HepG2 (cell line): ENCODE results near the gene TCF3. TPM values are rescaled to one million over a fixed set of nuclear protein-coding genes. Genes with fewer than 3 reads are reported as not detected.

ENCODE experiments used
- FOXA3 ChIP-seq: IDR thresholded peaks from 2 replicates; pipeline ENCODE4 v1.6.1; 2016; ENCODE audit warnings: missing genetic modification reagents, missing compliant biosample characterization
- GFI1 ChIP-seq: sonication (generic); formaldehyde crosslinking; IDR thresholded peaks from 2 replicates; pipeline ENCODE4 v1.5.0; 2020; ENCODE audit warnings: missing genetic modification reagents, mild to moderate bottlenecking, borderline replicate concordance
- HMG20B ChIP-seq: conservative IDR thresholded peaks from 2 replicates; pipeline ENCODE4 v1.6.1; 2016; ENCODE audit warnings: missing genetic modification reagents, missing compliant biosample characterization
- RORA ChIP-seq: sonication (generic); formaldehyde crosslinking; IDR thresholded peaks from 2 replicates; pipeline ENCODE4 v1.5.0; 2020; ENCODE audit warnings: mild to moderate bottlenecking, missing genetic modification reagents, moderate library complexity
- SNRNP70 ChIP-seq: fragments of 200-400 bp; formaldehyde crosslinking; IDR thresholded peaks from 2 replicates; pipeline ENCODE4 v1.6.1; 2017; ENCODE audit warnings: mild to moderate bottlenecking, low read depth, low read length, moderate library complexity
- SOX6 ChIP-seq, 2 experiments: fragments of 450-650 bp in 1 of 2; sonication (generic) in 1 of 2; formaldehyde crosslinking in 1 of 2; IDR thresholded peaks; 2 replicates each; pipeline versions ENCODE4 v1.4.0 to v1.6.1; 2017 to 2020; ENCODE audit warnings: antibody characterized with exemption in 1 of 2, mild to moderate bottlenecking in 1 of 2, missing genetic modification reagents in 1 of 2
- ZNF263 ChIP-seq: sonication (generic); formaldehyde crosslinking; IDR thresholded peaks from 2 replicates; pipeline ENCODE4 v1.4.0; 2020; ENCODE audit warnings: missing genetic modification reagents
- ZNF713 ChIP-seq: sonication (generic); formaldehyde crosslinking; IDR thresholded peaks from 2 replicates; pipeline ENCODE4 v1.4.0; 2020; ENCODE audit warnings: mild to moderate bottlenecking, missing genetic modification reagents
- ZNF816 ChIP-seq: sonication (generic); formaldehyde crosslinking; IDR thresholded peaks from 2 replicates; pipeline ENCODE4 v1.8.0; 2022; ENCODE audit warnings: missing genetic modification reagents, mild to moderate bottlenecking, borderline replicate concordance
- polyA plus RNA-seq, 8 experiments: library from polyadenylated mRNA; depleted of rRNA in 3 of 8; stranded (reverse) in 7 of 8; unstranded in 1 of 8; fragments of >200 nt; fragmentation: Illumina TruSeq in 4 of 8; extraction: Trizol in 4 of 8; gene quantifications; 2 replicates each; pipeline versions ENCODE4 v1.2.1 to v1.2.3, GENCODE V29; 2011 to 2016; ENCODE audit warnings: low read depth in 4 of 8, missing spikeins in 1 of 8, mixed read lengths in 1 of 8; ENCODE audit not compliant: insufficient read depth in 1 of 8
- total RNA-seq, 5 experiments: library from RNA; depleted of rRNA; stranded (reverse); fragments of >200 nt; fragmentation: Illumina TruSeq; extraction: Trizol; gene quantifications; 2 replicates each; pipeline ENCODE4 v1.2.3, GENCODE V29; 2016; ENCODE audit warnings: low read depth in 1 of 5
- TF ChIP-seq, protein P1 (sequence below): sonication (generic); formaldehyde crosslinking; IDR thresholded peaks from 2 replicates; pipeline ENCODE4 v1.4.0; 2020; ENCODE audit warnings: missing genetic modification reagents
- TF ChIP-seq, protein P2 (sequence below): IDR thresholded peaks from 2 replicates; pipeline ENCODE4 v1.6.1; 2016; ENCODE audit warnings: low read depth, missing genetic modification reagents, missing compliant biosample characterization
- TF ChIP-seq, protein P3 (sequence below): sonication (generic); formaldehyde crosslinking; IDR thresholded peaks from 2 replicates; pipeline ENCODE4 v1.4.0; 2020; ENCODE audit warnings: mild to moderate bottlenecking, missing genetic modification reagents
- TF ChIP-seq, protein P4 (sequence below): sonication (generic); formaldehyde crosslinking; IDR thresholded peaks from 2 replicates; pipeline ENCODE4 v1.5.0; 2020; ENCODE audit warnings: missing genetic modification reagents
- TF ChIP-seq, protein P5 (sequence below): sonication (generic); formaldehyde crosslinking; IDR thresholded peaks from 2 replicates; pipeline ENCODE4 v1.5.0; 2020; ENCODE audit warnings: mild to moderate bottlenecking, missing genetic modification reagents

Gene TCF3
- total and polyA plus RNA-seq, 2 of the 13 experiments (the other 11 are each of a cell fraction or from before 2014, with no cell fraction given), result 51.4 to 53.2 TPM

DNA sequence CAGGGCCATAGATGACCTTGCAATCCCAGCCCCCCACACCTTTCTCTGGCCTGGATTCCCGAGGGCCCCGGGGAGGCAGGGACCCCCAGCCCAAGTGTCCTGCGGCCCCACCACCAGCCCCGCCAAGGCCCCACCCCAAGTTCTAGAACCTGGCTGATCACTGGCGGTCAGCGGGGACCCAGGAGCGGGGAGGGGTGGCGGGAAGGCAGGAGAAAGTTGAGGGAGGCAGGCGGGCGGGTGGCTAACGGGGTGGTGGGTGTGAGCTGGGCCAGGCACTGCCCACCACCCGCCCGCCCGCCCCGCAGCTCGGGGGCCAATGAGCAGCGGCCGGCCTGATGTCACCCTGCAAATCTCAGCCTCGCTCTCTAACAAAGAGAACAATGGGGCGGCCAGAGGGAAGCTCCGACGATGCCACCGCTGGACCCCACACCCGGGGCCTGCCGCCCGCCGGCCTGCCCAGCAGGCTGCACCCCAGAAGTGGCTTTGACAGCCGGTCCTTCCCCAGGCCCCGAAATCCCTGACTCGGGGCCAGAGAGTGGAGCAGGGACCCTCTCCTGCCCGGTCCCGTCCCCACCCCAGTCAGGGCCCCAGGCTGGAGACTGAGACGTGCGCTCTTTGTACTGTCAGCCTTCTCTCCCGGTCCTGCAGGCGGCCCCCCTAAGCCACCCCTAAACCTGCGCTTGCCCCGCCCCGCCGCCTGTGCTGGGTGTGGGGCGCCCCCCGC lies 85.9 kb downstream of the TCF3 start (continued):
- no peak for TF ChIP-seq ZNF713 (CRISPR knock-in tag)
- TF ChIP-seq ZNF816 (CRISPR knock-in tag), result no peak
- no peak for TF ChIP-seq ZNF263 (CRISPR knock-in tag)
- no peak for TF ChIP-seq FOXA3
- no peak for TF ChIP-seq SOX6 (IDR thresholded peaks at IDR 0.05)
- peak; percentile 31; the same call in 1 of the 2 replicates for TF ChIP-seq SOX6 (CRISPR knock-in tag; IDR thresholded peaks at IDR 0.05)
- peak; percentile 98 for TF ChIP-seq GFI1
- TF ChIP-seq, protein P1, sequence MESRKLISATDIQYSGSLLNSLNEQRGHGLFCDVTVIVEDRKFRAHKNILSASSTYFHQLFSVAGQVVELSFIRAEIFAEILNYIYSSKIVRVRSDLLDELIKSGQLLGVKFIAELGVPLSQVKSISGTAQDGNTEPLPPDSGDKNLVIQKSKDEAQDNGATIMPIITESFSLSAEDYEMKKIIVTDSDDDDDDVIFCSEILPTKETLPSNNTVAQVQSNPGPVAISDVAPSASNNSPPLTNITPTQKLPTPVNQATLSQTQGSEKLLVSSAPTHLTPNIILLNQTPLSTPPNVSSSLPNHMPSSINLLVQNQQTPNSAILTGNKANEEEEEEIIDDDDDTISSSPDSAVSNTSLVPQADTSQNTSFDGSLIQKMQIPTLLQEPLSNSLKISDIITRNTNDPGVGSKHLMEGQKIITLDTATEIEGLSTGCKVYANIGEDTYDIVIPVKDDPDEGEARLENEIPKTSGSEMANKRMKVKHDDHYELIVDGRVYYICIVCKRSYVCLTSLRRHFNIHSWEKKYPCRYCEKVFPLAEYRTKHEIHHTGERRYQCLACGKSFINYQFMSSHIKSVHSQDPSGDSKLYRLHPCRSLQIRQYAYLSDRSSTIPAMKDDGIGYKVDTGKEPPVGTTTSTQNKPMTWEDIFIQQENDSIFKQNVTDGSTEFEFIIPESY (CRISPR knock-in tag), result peak; percentile 79; the same call in 1 of the 2 replicates
- TF ChIP-seq, protein P2, sequence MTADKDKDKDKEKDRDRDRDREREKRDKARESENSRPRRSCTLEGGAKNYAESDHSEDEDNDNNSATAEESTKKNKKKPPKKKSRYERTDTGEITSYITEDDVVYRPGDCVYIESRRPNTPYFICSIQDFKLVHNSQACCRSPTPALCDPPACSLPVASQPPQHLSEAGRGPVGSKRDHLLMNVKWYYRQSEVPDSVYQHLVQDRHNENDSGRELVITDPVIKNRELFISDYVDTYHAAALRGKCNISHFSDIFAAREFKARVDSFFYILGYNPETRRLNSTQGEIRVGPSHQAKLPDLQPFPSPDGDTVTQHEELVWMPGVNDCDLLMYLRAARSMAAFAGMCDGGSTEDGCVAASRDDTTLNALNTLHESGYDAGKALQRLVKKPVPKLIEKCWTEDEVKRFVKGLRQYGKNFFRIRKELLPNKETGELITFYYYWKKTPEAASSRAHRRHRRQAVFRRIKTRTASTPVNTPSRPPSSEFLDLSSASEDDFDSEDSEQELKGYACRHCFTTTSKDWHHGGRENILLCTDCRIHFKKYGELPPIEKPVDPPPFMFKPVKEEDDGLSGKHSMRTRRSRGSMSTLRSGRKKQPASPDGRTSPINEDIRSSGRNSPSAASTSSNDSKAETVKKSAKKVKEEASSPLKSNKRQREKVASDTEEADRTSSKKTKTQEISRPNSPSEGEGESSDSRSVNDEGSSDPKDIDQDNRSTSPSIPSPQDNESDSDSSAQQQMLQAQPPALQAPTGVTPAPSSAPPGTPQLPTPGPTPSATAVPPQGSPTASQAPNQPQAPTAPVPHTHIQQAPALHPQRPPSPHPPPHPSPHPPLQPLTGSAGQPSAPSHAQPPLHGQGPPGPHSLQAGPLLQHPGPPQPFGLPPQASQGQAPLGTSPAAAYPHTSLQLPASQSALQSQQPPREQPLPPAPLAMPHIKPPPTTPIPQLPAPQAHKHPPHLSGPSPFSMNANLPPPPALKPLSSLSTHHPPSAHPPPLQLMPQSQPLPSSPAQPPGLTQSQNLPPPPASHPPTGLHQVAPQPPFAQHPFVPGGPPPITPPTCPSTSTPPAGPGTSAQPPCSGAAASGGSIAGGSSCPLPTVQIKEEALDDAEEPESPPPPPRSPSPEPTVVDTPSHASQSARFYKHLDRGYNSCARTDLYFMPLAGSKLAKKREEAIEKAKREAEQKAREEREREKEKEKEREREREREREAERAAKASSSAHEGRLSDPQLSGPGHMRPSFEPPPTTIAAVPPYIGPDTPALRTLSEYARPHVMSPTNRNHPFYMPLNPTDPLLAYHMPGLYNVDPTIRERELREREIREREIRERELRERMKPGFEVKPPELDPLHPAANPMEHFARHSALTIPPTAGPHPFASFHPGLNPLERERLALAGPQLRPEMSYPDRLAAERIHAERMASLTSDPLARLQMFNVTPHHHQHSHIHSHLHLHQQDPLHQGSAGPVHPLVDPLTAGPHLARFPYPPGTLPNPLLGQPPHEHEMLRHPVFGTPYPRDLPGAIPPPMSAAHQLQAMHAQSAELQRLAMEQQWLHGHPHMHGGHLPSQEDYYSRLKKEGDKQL, result no peak
- TF ChIP-seq, protein P3, sequence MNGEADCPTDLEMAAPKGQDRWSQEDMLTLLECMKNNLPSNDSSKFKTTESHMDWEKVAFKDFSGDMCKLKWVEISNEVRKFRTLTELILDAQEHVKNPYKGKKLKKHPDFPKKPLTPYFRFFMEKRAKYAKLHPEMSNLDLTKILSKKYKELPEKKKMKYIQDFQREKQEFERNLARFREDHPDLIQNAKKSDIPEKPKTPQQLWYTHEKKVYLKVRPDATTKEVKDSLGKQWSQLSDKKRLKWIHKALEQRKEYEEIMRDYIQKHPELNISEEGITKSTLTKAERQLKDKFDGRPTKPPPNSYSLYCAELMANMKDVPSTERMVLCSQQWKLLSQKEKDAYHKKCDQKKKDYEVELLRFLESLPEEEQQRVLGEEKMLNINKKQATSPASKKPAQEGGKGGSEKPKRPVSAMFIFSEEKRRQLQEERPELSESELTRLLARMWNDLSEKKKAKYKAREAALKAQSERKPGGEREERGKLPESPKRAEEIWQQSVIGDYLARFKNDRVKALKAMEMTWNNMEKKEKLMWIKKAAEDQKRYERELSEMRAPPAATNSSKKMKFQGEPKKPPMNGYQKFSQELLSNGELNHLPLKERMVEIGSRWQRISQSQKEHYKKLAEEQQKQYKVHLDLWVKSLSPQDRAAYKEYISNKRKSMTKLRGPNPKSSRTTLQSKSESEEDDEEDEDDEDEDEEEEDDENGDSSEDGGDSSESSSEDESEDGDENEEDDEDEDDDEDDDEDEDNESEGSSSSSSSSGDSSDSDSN (CRISPR knock-in tag), result no peak
- TF ChIP-seq, protein P4, sequence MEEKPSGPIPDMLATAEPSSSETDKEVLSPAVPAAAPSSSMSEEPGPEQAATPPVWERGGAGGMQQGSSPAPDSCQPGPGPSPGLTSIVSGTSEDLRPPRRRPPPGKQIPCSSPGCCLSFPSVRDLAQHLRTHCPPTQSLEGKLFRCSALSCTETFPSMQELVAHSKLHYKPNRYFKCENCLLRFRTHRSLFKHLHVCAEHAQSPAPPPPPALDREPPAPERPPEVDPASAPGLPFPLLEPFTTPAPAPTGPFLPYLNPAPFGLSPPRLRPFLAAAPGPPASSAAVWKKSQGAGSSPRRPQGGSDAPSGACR (CRISPR knock-in tag), result no peak
- no peak for TF ChIP-seq RORA
- TF ChIP-seq, protein P5, sequence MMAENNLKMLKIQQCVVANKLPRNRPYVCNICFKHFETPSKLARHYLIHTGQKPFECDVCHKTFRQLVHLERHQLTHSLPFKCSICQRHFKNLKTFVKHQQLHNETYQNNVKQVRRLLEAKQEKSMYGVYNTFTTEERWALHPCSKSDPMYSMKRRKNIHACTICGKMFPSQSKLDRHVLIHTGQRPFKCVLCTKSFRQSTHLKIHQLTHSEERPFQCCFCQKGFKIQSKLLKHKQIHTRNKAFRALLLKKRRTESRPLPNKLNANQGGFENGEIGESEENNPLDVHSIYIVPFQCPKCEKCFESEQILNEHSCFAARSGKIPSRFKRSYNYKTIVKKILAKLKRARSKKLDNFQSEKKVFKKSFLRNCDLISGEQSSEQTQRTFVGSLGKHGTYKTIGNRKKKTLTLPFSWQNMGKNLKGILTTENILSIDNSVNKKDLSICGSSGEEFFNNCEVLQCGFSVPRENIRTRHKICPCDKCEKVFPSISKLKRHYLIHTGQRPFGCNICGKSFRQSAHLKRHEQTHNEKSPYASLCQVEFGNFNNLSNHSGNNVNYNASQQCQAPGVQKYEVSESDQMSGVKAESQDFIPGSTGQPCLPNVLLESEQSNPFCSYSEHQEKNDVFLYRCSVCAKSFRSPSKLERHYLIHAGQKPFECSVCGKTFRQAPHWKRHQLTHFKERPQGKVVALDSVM, result no peak
- TF ChIP-seq SNRNP70, result no peak
- peak; percentile 62; the same call in 1 of the 2 replicates for TF ChIP-seq HMG20B
